ENCODE data around the gene ISCU. TPM values are rescaled to one million over a fixed set of nuclear protein-coding genes. Genes with fewer than 3 reads are reported as not detected.

The ISCU gene
- total RNA-seq, 4 donors from 2014 or later = 121 to 146 (median 138) TPM

DNA sequence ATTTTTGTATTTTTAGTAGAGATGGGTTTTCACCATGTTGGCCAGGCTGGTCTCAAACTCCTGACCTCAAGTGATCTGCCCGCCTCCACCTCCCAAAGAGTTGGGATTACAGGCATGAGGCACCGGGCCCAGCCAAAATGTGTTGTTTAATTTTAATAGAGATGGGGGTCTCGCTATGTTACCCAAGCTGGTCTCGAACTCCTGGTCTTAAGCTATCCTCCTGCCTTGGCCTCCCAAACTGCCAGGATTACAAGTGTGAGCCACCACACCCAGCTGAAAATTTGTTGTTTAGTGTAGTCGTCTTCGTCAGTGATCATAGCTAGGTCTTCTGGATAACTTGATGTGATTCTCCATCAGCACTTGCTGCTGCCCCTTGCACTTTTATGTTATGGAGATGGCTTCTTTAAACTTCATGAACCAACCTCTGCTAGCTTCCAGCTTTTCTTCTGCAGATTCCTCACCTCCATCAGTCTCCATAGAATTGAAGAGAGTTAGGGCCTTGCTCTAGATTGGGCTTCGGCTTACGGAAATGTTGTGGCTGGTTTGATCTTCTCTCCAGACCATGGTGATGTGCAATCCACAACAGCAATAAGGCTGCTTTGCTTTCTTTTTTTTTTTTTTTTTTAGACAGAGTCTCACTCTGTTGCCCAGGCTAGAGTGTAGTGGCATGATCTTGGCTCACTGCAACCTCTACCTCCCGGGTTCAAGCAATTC, 13.0 kb downstream of the ISCU start:
- DNase-seq = peak in 1 of 3 donors; percentile 13
- Histone ChIP-seq H3K27ac (no peak overlapping the region), H3K4me1 (no peaks in the 10 kb centered on the region), H3K27me3 (no peaks in the 10 kb centered on the region), H3K4me3 (no peak overlapping the region), H3K36me3 (no peaks in the 10 kb centered on the region), H3K9me3 (no peaks in the 10 kb centered on the region)
- TF ChIP-seq, protein P1, sequence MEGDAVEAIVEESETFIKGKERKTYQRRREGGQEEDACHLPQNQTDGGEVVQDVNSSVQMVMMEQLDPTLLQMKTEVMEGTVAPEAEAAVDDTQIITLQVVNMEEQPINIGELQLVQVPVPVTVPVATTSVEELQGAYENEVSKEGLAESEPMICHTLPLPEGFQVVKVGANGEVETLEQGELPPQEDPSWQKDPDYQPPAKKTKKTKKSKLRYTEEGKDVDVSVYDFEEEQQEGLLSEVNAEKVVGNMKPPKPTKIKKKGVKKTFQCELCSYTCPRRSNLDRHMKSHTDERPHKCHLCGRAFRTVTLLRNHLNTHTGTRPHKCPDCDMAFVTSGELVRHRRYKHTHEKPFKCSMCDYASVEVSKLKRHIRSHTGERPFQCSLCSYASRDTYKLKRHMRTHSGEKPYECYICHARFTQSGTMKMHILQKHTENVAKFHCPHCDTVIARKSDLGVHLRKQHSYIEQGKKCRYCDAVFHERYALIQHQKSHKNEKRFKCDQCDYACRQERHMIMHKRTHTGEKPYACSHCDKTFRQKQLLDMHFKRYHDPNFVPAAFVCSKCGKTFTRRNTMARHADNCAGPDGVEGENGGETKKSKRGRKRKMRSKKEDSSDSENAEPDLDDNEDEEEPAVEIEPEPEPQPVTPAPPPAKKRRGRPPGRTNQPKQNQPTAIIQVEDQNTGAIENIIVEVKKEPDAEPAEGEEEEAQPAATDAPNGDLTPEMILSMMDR (IDR thresholded peaks at IDR 0.05) = no peak
- TF ChIP-seq POLR2A (IDR thresholded peaks at IDR 0.05) = no peak

DNA sequence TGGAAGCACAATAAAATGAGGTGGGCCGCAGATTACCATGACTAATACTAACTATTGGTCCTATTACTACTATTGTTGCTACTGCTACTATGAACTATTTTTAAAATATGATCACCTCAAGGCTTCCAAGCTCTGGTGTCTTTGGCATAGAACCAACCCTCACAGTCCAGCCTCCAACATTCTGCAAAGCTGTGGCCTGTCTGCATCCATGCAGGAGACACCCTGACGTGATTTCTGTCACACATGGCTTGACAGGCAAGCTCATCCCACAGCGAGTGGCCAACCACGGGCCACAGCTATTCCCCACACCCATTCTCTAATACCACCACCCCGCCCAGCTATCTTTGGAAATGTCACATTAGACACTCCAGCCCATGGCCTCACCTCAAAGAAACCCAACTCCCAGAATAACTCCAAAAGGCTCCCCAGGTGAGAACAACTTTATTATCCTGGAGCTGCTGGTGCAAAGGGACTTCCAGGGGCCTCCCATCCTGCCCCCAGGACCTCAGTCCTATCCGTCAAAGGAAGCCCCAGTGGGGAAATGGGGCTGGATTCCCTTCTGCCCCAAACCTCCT, 14.4 kb downstream of the ISCU start:
- Histone ChIP-seq H3K27me3 (no peaks in the 10 kb centered on the region), H3K36me3 (no peaks in the 10 kb centered on the region), H3K4me1 (no peaks in the 10 kb centered on the region), H3K9me3 (no peaks in the 10 kb centered on the region), H3K4me3 (no peak overlapping the region), H3K27ac (no peak overlapping the region)
- peak in 1 of 3 donors; percentile 26 for DNase-seq
- TF ChIP-seq POLR2A (IDR thresholded peaks at IDR 0.05) = no peak
- TF ChIP-seq, protein P1 (IDR thresholded peaks at IDR 0.05) = no peak

DNA sequence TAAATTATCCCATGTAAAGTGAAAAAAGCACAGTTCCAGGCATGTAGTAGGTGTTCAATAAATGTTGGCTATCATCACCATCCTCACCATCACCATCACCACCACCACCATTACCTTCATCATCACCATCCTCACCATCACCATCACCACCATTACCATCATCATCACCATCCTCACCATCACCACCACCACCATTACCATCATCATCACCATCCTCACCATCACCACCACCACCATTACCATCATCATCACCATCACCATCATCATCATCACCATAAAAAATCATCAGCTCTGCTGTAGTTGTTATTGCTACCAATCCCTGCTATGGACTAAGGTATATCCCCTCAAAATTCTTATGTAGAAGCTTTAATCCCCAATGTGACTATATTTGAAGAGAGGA, 15.1 kb downstream of the ISCU start:
- Histone ChIP-seq H3K4me1 (no peaks in the 10 kb centered on the region), H3K27me3 (no peaks in the 10 kb centered on the region), H3K4me3 (no peak overlapping the region), H3K9me3 (no peaks in the 10 kb centered on the region), H3K36me3 (no peaks in the 10 kb centered on the region), H3K27ac (no peak overlapping the region)
- DNase-seq = no peak
- no peak for TF ChIP-seq POLR2A (IDR thresholded peaks at IDR 0.05)
- TF ChIP-seq, protein P1 (IDR thresholded peaks at IDR 0.05) = no peak

DNA sequence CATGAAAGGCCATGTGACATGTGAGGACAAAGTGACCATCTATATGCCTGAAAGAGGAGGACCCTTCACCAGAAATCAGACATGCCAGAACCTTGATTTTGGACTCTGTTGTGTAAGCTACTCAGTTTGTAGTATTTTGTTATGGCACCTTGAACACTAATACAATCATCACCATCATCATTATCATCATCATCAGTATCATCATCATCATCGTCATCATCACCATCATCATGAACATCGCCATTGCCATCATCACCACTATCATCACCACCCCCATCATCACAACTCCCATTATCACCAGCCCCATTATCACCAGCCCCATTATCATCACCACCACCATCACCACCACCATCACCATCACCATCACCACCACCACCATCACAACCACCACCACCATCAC, 15.9 kb downstream of the ISCU start:
- no peaks in the 10 kb centered on the region for H3K4me1 ChIP-seq
- H3K27ac ChIP-seq = no peak overlapping the region
- DNase-seq = no peak
- no peaks in the 10 kb centered on the region for H3K9me3 ChIP-seq
- TF ChIP-seq POLR2A (IDR thresholded peaks at IDR 0.05) = no peak
- TF ChIP-seq, protein P1 (IDR thresholded peaks at IDR 0.05) = no peak
- H3K4me3 ChIP-seq = no peak overlapping the region
- H3K36me3 ChIP-seq = no peaks in the 10 kb centered on the region
- H3K27me3 ChIP-seq = no peaks in the 10 kb centered on the region

DNA sequence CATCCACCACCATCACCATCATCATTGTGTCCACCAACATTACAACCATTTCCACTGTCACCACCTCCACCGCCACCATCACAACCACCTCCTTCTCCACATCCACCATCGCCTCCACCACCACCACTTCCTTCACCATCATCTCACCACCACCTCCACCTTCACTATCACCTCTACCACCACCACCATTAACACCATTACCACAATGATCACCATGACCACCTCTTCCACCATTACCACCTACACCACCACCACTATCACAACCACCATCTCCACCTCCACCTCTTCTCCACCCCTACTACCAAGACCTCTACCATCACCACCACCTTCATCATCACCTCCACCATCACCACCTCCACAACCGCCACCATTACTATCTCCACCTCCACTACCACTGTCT, 16.4 kb downstream of the ISCU start:
- no peaks in the 10 kb centered on the region for H3K4me1 ChIP-seq
- no peaks in the 10 kb centered on the region for H3K9me3 ChIP-seq
- no peaks in the 10 kb centered on the region for H3K27me3 ChIP-seq
- TF ChIP-seq, protein P1 (IDR thresholded peaks at IDR 0.05) = no peak
- no peak for TF ChIP-seq POLR2A (IDR thresholded peaks at IDR 0.05)
- no peaks in the 10 kb centered on the region for H3K36me3 ChIP-seq
- H3K4me3 ChIP-seq = no peak overlapping the region
- no peak overlapping the region for H3K27ac ChIP-seq
- DNase-seq = peak in 1 of 3 donors; percentile 24
